HTERT RPE-1 (cell line): ENCODE measurements around the gene MPHOSPH9.

Experiments used
- in situ Hi-C: fragments of 300-500 bp; cut with MboI; formaldehyde crosslinking; loops from 4 replicates; pipeline ENCODE4 v1.14.3; 2020; ENCODE audit warnings: low sequenced_read_pairs

Gene MPHOSPH9

GRCh38 chr12:123131879-123132402 lies 101.0 kb downstream of the MPHOSPH9 start:
- in situ Hi-C loops = no loop called here

GRCh38 chr12:123131291-123131832 lies 101.6 kb downstream of the MPHOSPH9 start:
- in situ Hi-C loops = no loop called here

GRCh38 chr12:123129621-123130020 lies 103.3 kb downstream of the MPHOSPH9 start:
- in situ Hi-C loops = no loop called here

GRCh38 chr12:123127182-123127495 lies 105.8 kb downstream of the MPHOSPH9 start:
- in situ Hi-C loops = no loop called here

GRCh38 chr12:123126294-123127181 lies 106.4 kb downstream of the MPHOSPH9 start:
- in situ Hi-C loops = no loop called here

GRCh38 chr12:123122626-123123025 lies 110.3 kb downstream of the MPHOSPH9 start:
- in situ Hi-C loops = no loop called here

GRCh38 chr12:123121670-123122069 lies 111.3 kb downstream of the MPHOSPH9 start:
- in situ Hi-C loops = no loop called here

GRCh38 chr12:123120452-123121166 lies 112.3 kb downstream of the MPHOSPH9 start:
- in situ Hi-C loops = no loop called here

GRCh38 chr12:123119808-123120207 lies 113.1 kb downstream of the MPHOSPH9 start:
- in situ Hi-C loops = no loop called here

- in situ Hi-C loops = no loop called here
Measured at GRCh38 chr12:123118497-123118896, 114.4 kb downstream of the MPHOSPH9 start.

- in situ Hi-C loops = no loop called here
Measured at GRCh38 chr12:123115409-123116121, 117.4 kb downstream of the MPHOSPH9 start.

- in situ Hi-C loops = no loop called here
Measured at GRCh38 chr12:123114304-123115083, 118.4 kb downstream of the MPHOSPH9 start.

GRCh38 chr12:123113026-123113425 lies 119.9 kb downstream of the MPHOSPH9 start:
- in situ Hi-C loops = no loop called here

GRCh38 chr12:123111498-123112165 lies 121.3 kb downstream of the MPHOSPH9 start:
- in situ Hi-C loops = no loop called here

- in situ Hi-C loops = no loop called here
Measured at GRCh38 chr12:123109319-123109772, 123.6 kb downstream of the MPHOSPH9 start.

- in situ Hi-C loops = no loop called here
Measured at GRCh38 chr12:123108682-123109066, 124.3 kb downstream of the MPHOSPH9 start.

- in situ Hi-C loops = no loop called here
Measured at GRCh38 chr12:123107926-123108681, 124.8 kb downstream of the MPHOSPH9 start.

GRCh38 chr12:123106640-123107359 lies 126.1 kb downstream of the MPHOSPH9 start:
- in situ Hi-C loops = no loop called here
